Islet of Langerhans (tissue), 1 donor: Measurements from ENCODE around the gene LKAAEAR1.

Experiments used
- FAIRE-seq: peaks from one replicate; lab custom pipeline; 2011; peaks lifted over from hg19 to GRCh38; lab: Jason Lieb, UNC

The LKAAEAR1 gene

DNA sequence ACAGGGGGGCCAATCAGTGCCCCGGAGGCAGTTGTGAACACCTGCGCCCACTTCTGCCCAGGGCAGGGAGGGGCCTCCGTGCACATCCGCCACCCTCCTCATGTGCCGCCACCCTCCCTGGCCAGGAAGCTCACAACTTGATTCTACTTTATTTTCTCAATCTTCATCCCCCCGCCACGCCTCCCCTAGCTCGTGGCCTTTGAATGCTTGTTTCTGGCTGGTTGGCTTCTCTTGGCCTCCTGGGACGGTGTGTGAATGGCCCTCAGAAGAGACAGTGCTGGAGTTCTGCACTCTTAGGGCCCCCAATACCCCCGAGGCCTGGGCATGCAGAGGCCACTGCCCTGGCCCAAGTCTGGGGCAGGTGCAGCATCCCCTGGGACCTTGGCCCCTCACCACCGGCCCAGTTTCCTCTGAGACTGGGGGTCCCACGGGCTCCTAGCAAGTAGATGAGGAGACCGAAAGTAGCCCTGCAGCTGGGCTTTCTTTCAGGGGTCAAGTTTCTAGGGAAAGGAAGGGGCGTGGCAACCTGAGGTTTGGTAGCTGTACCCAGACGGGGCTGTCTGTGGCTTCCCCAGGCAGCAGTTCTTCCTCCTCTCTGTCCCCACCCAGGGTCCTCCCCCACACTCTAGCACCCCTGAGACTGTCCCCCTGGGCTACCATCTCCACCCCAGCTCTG lies 6.2 kb downstream of the LKAAEAR1 start:
- FAIRE-seq: no peak

DNA sequence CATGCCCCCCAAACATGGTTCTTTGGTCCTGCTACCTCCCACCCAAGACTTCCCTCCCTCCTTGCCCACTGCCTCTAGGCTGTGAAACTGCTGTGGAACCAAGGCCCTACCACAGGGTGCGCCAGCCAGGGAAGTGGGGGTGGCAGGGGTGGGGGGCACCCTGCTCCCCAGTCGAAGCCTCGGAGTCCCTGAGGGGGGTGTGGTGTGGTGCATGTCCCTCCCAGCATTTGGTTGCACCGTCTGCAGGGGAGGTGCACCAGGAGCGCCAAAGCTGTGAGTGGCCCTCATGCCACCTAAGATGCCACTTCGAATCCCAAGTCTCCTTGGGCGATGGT lies 6.7 kb downstream of the LKAAEAR1 start:
- no peak for FAIRE-seq

DNA sequence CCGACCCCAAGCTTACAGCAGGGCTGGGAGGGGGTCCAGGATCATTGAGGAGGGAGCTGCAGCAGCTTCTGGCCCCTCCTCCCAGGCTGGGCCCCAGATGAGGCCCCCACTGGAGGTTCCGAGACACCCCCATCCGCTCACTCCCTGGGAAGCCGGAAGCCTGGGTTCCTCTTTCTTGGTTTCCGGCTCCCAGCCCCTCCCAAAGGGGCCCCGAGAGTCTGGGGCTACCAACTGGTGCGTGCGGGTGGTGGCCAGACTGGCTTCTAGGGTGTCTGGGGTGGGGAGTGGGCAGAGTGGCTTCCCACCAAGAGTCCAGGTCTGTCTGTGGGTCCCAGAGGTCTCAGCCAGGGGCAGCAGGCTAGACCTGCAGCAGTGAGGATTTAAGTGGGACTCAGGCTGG lies 7.1 kb downstream of the LKAAEAR1 start:
- FAIRE-seq: no peak

DNA sequence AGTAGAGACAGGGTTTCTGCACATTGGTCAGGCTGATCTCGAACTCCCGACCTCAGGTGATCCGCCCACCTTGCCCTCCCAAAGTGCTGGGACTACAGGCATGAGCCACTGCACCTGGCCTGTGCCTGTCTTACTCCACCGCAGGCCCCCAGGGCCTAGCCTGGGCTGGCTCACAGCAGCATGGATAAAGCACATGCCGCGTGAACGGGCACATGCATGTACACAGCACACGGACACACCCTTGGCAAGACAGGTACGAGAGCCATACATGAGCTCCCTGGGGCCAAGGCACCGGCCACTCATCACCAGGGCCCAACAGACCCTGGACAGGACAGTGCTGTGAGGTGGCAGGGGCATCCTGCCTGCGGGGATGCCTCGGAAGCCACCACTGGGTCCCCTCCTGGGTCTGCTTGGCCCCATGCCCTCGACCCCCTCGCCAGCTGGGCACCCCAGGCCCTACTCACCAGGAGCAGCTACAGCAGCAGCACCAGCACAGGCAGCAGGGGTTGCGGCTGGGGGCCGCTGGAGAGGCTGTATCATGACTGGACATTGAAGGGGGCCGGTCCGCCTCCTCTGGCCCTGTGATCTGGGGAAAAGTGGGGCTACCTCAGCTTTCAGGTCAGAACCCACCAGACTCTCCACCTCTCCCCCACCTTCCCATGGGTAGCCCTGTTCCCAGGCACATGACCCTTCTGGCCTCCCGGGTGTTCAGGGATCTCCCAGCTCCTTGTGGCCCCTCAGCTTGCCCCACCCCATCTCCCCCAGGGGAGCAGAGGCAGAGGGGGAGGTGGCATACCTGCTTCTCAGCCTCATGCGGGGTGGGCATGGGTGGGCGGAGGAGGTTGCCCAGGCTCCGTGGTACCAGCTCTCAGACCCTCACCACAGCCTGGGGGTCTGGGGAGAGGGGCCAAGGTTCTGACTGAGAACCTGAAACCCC lies 7.9 kb downstream of the LKAAEAR1 start:
- FAIRE-seq: no peak

DNA sequence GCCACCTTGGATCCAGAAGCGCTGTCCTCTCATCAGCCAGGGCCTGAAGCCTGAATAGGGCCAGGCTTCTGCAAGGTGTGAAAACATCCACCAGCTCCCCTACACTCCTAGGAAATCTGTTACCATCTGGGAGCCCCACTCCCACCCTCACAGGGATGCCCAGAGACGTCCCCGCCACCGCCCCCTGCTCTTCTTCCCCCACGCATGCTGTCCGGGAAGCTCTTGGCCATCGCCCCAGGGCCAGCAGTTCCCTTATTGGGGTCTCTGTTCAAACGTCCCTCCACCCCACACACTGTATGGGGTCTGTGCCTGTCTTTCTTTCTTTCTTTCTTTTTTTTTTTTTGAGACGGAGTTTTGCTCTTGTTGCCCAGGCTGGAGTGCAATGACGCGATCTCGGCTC lies 8.6 kb downstream of the LKAAEAR1 start:
- no peak for FAIRE-seq

DNA sequence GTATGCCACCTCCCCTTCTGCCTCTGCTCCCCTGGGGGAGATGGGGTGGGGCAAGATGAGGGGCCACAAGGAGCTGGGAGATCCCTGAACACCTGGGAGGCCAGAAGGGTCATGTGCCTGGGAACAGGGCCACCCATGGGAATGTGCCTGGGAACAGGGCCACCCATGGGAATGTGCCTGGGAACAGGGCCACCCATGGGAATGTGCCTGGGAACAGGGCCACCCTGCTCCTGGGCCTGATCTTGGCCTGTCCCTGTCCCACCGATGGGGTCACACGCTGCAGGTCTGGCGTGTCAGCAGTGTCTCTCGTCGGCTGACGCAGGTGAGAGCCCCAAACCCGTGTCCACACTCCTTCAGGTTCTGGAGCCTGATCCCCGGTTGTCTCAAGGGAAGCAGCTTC lies 9.2 kb downstream of the LKAAEAR1 start:
- FAIRE-seq: no peak

DNA sequence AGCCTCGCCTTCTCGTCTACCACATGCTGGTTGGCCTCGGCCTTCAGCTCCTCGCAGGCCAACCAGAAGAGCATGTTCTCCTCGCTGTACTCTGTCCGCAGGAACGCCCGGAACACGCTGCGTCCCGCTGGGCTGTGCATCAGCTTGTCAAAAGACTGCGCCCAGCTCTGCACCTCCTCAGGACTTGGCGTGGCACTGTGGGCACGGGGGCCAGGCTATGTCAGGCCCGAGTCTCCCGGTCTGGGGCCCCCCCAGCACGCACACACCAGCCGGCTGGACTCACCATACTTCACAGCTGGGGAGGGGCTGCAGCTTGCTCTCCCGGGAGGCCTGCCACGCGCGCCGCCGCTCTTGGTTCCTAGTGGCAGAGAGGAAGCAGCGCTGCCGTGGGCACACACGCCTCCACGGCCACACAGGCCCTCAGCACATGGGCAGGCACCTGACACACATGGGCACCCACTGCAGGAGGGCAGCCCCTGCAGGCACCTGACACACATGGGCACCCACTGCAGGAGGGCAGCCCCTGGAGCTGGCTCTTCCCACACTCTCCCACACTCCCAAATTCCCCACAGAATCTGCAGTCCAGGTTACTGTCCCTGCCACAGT lies 9.9 kb downstream of the LKAAEAR1 start:
- FAIRE-seq: no peak

DNA sequence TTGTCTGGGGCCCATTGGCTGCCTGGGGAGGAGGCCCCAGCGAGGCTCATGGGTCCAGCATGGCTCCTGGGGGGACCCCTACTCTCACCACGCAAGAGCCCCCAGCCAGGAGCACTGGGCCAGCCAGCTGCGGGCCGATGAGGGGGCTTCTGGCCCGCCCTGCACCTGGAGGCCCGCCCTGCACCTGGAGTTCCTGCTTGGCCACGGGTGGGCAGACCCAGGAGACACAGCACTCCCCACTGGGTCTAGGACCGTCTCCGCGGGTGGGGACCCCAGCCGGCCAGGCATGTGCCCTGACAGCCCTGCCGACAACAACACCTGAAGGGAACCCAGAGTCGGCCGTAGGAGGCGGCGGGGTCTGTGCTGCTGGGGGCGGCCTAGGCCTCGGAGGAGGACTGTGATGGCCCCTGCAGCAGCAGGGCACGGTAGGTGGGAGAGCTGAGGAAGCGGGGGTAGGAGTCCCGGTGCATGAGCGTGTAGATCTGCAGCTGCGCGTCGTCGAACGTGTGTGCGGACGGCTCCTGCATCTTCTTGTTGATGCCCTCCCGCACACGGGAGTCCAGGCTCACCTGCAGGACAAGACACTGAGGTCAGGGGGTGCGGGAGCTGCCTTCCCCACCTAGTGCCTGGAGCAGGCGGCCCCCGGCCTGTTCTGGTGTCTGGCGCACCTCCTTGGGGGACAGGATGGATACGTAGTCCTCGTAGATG lies 10.6 kb downstream of the LKAAEAR1 start:
- FAIRE-seq: no peak

DNA sequence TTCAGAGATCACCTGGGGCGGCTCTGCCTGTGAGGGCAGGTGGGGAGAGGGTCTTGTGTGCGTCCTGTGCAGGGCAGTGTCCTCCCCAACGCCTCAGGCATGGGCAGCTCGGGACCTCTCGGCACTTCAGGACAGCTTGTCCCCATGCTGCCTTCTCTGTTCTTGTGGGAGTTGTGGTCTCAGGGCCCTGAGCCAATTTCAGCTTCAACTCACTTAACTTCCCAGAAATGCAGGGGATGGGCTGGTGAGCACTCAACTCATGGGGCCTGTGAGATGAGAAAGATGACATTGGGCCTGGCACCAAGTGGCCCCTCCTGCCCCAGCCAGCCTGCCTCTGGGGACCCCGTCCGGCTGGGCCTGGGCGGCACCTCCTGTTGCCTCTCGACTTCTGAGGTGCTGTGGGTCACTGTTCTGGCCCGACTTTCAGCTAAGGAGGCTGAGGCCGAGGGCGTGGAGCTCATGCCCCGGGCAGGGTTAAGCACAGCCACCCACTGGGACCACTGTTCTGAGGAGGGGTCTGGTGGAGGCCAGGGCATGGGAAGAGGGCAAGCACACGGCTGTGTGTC lies 11.6 kb downstream of the LKAAEAR1 start:
- no peak for FAIRE-seq

DNA sequence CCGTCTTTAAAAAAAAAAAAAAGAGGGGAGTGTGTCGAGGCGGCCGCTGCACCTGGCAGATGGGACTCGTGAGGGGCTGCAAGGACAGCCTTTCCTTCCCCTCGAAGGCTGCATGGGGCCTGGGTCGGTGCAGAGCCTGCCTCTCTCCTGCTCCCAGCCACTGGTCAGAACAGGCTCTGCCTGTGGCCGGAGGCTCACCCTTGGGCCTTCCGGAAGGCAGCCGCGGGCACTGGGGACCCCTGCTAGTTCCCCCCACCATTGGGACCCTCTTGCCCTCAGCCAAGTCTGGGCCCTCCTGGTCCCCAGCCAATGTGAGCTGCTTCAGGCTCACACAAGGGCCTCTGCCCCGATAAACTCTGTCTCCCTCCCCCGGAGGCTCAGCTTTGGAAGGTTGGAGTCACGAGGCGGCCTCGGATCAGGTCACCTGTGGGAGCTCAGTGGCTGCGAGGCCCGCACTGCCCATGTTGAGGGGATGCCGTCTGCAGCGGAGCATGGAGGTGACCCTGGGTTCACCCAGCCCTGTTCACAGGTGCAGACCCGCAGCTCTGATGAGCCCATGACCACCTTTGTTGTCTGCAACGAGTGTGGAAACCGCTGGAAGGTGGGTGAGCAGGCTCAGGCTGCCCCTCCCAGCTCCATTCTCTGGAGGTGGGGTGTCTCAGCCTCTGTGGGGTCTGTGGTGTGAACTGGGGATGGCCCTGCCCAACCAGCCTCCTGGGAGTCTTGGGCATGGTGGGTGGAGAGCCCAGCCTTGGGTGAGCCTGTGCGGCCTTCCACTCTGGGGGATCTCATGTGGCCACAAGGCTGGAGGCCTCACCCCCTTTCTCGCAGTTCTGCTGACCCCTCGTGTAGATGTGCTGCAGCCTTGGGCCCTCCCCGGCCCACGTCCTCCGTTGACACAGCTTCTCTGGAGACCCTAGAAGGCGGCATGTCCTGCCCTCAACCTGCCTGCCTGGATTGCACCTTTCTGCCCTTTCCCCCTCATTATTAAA lies 12.6 kb downstream of the LKAAEAR1 start:
- FAIRE-seq: no peak

DNA sequence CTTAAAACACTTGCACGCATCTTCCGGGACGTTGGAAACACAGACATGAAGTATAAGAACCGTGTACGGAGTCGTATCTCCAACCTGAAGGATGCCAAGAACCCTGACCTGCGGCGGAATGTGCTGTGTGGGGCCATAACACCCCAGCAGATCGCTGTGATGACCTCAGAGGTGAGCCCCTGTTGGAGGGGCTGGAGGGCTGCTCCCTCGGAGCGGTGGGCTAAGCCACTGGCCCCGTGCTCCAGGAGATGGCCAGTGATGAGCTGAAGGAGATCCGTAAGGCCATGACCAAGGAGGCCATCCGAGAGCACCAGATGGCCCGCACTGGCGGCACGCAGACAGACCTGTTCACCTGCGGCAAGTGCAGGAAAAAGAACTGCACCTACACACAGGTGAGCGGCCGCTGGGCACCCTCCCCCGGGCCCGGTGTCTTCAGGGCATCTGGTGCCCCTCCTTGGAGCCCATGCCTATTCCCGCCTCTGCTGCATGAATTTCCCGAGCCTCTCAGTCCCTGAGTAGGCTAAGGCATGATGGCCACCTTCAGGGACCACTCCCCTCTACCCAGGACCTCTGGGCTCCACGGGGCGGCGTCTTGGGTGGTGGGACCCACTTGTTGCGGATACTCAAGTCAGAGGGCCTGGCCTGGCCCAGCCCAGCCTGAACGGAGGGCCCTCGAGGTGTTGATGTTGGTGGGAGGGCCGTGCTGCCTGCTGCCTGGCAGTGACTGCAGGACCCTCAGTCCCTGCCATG lies 13.8 kb downstream of the LKAAEAR1 start:
- no peak for FAIRE-seq

DNA sequence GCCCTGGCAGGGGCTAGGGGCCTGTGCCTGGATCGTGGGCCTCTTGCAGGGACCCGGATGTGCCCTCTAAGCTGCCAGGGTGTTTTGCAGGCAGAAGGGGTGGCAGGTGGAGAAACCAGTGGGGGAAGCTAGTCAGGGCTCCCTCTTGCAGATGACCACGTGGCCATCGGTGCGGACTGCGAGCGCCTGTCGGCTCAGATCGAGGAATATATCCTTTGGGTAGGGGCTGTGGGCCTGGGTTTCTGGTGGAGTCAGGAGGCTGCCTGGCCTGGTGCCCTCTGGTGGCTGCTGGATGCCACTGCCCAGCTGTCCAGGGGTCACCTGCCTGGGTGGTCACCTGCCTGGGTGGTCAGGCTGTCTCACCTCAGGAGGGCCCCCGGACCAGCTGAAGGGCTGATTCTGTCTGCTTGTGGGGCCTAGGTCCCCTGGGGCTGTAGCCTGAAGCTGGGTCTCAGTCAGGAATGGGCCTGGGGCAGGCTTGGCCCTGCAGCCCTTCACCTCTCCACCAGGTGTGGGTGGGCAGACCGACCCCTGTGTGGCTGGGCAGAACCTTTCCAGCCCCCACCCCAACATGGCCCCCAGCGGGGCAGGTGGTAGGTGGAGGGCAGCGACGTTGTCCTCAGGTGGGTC lies 14.5 kb downstream of the LKAAEAR1 start:
- no peak for FAIRE-seq

DNA sequence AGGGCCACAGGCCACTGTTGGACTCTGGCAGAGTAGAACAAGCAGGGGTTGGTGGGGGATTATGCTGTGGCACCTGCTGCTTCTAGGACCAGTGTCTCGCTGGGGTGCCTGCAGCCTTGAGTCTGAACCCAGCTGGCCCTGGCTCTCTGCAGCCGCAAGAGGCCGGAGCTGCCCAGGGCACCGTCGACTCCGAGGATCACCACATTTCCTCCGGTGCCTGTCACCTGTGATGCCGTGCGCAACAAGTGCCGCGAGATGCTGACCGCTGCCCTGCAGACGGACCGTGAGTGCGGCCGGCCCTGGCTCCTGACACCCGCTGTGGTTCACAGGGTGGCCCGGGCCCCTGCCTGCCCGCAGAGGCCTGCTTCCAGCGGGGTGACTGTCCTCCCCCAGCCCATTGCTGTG lies 15.0 kb downstream of the LKAAEAR1 start:
- no peak for FAIRE-seq

DNA sequence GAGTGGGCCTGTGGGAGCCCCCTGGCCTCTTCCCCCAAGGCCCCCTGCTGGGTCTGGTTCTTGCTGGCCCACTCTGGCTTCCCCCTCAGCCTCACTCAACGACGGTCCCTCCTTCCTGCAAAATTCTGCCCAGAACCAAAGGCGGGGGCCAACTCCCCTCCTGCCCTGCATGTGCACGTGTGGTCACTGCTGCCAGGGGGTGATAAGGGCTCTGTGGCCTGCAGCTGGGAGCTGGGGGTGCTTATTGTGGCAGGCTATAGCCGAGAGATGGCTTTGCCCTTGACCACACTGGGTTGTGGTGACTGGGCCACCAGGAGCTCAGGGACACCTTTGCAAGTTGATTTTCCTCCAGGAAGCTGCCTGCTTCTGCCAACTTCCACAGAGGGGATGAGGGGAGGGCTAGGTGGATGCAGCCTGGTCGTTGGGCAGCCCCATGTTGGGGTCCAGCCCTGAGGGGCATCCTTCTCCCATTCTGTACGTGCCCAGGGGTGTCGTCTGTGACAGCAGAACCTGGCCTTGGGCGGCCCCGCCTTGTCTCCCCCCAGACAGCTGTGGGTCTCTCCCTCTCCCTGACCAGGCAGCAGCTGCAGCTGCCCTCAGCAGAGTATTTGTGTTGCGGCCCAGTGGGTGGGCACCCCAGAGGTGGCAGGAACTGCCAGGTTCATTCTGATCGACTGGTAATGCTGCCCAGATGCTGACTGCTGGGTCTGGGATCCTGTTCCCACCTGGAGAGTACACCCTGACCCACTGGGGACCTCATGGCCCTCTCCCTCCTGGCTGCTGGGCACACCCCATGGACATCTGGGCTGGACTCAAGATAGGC lies 15.6 kb downstream of the LKAAEAR1 start:
- FAIRE-seq: no peak

DNA sequence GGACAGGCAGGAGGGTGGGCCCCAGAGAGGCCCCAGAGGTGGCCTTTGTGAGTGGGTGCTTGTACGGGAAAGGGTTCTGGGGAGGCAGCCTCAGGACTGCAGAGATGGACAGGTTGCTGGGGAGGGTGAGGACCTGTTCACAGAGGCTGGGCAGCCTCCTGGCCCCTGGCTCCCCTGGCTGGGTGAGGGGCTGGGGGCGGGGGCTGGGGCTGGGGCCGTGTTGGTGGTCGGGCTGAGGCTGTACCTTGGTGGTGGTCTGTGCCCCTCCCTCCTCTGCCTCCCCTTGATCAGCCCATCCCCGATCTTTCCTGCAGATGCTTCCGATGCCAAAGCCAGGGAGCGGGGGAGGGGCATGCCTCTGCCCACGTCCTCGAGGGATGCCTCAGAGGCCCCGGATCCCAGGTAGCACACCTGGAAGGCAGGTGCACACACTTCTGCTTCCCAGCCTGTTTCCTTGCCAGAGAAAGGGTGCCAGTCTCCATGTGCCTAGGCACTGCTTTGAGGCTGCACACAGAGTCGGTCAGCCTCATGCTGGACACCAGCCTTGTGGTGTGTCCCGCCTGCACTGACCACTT lies 16.4 kb downstream of the LKAAEAR1 start:
- no peak for FAIRE-seq

DNA sequence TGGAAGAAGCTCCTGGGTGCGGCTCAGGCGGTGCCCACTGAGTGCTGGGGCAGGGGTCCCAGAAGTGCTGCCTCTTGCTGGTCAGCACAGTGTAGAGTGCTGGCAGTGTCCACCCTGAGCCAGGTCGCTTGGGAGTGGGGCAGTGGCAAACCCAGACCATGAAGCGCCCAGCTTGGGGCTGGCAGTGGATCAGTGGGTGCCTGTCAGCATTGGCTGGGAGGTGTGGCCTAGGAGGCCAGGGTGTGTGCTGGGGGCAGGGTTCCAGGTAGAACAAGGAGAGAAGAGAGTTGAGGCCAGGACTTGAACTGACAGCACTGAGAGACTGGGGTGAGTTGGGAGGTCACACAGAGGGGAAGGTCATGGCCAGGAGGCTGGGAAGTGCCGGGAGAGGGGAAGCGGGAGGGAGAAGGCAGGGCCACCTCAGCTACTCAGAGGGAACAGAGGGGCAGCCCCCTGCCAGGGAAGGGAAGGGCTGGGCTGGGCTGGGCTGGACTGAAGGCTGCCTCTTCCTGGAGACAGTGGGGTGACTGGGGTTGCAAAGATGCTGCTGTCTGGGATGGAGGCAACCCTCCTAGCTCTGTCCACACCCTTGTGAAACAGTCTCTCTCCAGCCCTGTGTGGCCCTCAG lies 17.1 kb downstream of the LKAAEAR1 start:
- no peak for FAIRE-seq

DNA sequence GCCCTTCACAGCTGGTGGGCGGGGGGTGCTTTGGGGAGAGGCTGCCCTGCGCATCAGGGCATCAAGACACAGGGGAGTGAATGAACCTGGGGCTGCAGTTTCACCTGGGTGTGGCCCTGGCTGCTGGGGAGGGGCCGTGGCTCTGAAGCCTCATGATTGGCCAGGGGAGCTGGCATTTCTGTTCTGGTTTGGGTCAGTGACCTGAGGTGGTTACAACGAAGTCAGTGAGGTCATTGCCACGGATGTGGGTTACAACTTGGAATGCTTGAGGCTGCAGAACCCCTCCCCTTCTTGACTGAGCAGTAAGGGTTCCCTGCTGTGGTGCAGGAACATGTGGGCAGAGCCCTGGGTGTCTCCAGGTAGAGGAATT lies 18.2 kb downstream of the LKAAEAR1 start:
- no peak for FAIRE-seq
